GM21576 (cell line): ENCODE data around the gene SRP68.
A peak's percentile ranks its signal among the peaks of the same experiment; 100 is the strongest.
"Not testable (repeated sequence)": the region's sequence is repeated elsewhere in the genome, so short reads cannot be mapped to it uniquely, and the experiment has no call there.

Experiments
- ATAC-seq: cut with Tn5 transposase; IDR thresholded peaks from one replicate; pipeline ENCODE4 v1.9.1; 2021; ENCODE audit warnings: mild to moderate bottlenecking, moderate library complexity; ENCODE audit not compliant: unreplicated experiment

SRP68 gene

DNA sequence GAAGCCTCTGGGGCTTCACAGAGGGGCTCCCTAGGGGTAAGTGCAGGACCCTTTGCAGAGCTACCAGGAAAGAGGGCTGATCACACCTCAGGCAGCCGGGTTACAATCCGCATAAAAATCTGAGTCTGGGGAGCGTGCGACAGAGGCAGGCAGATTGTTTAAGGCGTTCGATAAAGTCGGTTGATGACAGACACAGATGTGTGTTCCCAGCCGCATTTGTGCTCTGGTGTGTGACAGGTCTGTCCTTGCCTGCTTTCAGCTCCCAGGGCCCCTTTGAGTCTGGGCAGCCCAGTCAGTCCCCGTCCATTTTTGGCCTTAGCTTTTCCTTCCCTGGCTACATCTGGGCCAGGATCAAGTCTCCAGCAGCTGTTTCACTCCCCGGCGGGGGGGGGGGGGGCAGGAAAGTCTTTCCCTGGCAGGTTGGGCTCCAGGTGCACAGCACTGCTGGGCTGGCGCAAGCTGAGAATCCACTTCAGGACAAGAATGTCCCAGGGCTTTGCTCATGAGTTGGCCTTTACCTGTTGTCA is 5.3 kb upstream of the SRP68 start:
- ATAC-seq, result no peak

DNA sequence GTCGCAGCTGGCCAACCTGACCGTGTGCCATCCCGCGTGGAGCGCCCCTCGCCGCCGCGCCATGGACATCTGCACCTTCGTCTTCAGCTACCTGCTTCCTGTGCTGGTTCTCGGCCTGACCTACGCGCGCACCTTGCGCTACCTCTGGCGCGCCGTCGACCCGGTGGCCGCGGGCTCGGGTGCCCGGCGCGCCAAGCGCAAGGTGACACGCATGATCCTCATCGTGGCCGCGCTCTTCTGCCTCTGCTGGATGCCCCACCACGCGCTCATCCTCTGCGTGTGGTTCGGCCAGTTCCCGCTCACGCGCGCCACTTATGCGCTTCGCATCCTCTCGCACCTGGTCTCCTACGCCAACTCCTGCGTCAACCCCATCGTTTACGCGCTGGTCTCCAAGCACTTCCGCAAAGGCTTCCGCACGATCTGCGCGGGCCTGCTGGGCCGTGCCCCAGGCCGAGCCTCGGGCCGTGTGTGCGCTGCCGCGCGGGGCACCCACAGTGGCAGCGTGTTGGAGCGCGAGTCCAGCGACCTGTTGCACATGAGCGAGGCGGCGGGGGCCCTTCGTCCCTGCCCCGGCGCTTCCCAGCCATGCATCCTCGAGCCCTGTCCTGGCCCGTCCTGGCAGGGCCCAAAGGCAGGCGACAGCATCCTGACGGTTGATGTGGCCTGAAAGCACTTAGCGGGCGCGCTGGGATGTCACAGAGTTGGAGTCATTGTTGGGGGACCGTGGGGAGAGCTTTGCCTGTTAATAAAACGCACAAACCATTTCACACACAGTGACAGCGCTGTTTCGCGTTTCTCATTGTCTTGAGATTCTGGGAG is 4.7 kb upstream of the SRP68 start:
- no peak for ATAC-seq

DNA sequence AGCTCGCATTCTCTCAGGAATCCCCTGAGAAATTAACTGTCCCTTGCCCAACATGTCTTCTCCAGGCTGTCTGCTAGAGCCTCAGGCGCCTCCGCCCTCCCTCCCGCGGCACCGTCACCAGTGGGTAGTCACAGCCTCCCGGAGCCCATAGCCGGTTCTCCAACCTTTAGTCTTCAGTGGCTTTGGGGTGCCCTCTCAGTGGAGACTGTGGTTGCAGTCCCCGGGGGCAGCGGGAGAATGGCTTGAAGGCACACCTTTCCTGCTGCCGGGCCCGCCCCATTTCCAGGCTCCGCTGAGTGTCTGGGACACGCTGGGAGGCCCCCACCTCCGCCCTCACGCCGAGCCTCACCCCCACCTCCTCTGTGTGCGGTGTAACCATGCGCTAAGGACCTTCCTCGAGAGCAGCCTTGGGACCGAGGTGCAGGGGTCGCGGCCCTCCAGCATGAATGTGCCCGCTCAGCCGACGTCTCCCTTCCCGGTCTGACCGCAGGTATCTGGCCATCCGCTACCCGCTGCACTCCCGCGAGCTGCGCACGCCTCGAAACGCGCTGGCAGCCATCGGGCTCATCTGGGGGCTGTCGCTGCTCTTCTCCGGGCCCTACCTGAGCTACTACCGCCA is 3.9 kb upstream of the SRP68 start:
- no peak for ATAC-seq

DNA sequence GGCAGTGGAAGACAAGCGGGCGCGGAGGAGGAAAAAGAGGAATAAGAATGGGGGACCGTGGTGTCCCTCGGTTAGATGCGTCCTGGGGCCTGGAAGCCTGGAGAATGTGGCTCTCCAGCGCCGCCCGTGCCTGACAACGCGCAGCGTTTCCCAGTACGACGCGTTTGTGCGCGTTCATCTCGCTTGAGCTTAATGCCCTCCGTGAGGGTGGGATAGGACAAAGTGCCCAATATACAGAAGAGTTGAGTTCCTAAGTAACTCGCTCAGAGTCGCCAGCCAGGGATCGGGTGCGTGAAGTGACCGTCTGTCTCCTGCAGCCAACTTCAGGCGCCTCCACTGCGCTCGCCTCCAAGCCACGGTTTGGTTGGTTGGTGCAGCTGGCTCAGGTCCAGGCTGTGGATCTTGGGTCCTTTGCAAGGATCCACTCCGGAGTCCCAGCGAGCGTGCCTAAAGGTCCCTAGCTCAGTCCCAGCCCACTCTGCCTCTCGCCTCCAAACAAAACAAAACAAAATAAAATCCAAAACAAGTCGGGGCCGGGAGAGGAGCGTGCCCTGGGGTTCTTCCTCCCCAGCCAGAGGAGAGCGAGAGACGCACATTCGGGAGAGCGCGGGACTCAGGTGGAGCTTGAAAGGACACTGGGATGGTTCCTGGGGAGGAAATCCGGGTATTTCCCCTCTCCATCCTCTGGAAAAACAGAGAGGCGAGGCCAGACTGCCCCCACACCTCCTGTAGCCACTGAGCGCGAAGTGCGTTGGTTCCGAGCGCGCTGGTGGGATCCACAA is 3.2 kb upstream of the SRP68 start:
- ATAC-seq, result no peak

DNA sequence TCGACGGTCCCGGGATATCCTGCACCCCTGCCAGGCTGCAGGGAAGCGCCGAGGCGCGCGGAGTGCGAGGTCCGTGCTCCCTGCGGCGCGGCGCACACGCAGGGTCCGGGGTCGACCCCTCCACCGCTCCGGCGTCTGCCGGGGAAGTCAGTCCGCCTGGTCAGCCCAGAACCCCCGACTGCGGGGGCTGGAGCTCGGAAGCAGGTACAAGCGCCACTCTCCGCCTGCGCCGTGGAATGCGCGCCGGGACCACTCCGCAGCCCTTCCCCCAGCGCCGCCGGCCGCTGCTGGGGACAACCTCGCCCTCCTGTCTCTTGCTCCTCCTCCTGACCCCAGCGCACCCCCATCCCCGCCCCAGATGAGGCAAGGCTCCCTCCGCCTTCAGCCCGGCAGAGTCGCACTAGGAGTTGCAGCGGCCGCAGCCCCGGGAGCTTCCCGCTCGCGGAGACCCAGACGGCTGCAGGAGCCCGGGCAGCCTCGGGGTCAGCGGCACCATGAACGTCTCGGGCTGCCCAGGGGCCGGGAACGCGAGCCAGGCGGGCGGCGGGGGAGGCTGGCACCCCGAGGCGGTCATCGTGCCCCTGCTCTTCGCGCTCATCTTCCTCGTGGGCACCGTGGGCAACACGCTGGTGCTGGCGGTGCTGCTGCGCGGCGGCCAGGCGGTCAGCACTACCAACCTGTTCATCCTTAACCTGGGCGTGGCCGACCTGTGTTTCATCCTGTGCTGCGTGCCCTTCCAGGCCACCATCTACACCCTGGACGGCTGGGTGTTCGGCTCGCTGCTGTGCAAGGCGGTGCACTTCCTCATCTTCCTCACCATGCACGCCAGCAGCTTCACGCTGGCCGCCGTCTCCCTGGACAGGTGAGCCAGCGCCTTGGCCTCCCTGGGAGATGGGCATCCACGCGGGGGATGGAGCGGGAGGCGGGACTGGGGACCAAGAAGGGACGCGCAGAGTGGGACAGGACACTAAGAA is 2.4 kb upstream of the SRP68 start, which contains the start of gene GALR2:
GALR2 (plus strand) TSS at position 392 of the 974 bp plus-strand sequence; CDS start at position 495, 103 bp downstream.
- ATAC-seq, result no peak

DNA sequence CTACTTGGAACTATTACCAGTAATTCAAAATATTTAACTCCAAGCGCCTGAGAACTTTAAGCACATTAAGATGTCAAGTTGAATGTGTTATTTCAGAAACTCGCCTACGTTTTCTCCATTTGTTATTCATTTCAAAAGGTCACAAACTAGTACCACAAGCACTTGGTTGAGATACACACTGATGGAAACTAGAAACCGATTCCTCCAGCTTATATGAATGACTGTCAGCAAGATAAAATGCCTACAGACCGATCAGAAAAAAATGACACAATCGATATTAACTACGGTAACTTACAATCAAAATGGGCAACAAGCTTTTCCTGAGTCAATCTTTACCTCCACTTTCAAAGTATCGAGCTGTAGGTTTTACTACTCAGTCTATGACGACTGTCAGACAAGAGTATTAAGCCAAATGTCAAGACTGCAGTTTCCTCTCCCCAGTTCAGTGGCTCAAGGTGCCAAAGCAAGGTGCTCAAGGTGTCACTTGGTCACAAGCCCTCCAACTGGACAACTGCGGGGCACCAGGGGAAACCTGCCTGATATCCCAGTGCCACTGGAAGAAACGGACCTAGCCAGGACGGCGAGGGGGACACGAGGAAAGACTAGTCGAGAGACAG is 678 bp downstream of the SRP68 start:
- ATAC-seq, result peak; percentile 18

DNA sequence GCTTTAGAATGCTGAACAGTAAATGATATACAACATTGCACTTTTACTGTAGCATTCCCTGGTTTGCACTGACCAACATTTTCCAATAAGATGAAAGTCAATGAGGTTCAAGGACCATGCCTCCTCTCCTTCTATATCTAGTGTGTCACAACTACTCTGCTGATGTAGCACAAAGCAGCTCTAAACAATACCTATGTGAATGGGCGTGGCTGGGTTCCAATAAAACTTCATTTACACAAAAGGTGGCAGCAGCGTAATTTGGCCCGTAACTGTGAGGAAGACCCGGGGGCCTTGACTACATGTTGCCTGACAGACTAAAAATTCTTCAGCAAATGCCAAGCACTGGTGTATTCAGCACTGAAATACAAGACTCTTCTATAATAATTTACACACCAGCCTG is 6.5 kb downstream of the SRP68 start:
- no peak for ATAC-seq

DNA sequence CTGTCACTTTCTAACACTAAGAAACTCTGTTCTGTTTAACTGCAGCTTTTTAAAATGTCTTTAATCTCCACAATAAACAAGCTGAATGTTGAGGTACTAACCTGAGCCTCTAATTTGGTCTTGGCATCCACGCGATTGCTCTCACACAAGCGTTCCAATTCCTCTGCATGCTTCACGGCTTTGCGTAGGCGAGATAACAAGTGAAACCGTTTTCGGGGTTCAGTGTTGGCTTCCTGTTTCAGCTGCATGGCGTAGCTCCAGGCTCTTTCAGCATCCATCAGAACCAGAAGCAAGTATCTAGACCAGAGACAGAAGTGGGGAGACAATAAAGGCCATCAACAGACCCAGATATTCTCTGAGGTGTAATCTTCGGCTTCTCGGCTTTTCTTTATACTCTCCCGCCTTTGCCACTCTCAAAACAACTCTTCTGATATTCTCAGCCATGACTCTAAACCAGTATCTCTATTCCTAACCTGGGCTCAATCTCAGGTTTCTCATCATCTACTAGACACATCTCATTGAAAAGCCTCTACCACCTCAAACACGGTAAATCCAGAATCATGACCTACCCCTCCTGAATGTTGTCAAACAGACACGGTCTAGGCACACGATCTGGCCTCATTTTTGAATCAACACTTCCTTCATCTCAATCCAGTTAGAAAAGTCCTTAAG is 8.3 kb downstream of the SRP68 start:
- ATAC-seq, result no peak

DNA sequence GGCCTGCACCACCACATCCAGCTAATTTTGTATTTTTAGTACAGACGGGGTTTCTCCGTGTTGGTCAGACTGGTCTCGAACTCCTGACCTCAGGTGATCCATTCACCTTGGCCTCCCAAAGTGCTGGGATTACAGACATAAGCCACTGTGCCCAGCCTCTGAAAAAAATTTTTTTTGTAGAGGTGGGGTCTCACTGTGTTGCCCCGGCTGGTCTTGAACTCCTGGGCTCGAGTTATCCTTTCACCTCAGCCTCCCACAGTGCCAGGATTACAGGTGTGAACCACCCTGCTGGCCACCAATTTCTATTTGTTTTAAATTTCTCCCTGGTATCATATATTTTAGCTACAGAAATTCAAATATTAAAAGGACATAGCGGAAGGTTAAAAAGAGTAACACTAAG is 14.1 kb downstream of the SRP68 start:
- ATAC-seq, result not testable (repeated sequence)

DNA sequence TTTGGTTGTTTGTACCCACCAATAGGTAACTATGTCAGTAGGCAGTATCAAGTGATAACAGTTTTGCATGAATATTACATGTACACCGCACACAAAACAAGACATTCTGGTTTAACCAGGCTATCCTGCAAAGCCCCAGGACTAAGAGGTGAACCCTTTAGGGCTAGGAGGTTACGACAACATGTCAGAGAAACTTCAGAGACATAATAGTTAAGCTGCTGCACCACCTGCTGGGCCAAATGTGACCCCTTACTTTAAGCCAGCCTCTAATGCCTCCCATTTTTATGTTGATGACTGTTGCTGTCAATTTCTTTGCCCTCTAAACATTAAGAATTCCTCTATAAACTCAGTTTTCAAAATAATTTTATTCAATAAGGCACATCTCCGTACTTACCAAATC is 15.4 kb downstream of the SRP68 start:
- no peak for ATAC-seq

DNA sequence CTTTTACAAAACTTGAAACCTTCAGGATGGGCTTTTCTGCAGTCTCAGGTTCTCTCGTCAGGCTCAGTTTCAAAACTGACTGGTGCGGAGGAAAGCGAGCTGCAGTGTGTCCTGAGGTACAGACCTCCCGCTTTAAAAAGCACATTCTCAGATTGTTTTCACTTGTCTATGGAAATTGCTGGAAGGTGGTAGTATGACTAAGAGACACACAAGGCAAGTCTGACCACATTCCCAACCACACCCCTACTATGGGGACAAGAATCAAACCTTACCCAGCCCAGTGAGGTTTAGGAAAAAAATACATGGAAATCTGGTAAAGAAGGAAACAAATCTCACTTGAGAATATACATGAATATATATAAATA is 18.2 kb downstream of the SRP68 start:
- no peak for ATAC-seq

DNA sequence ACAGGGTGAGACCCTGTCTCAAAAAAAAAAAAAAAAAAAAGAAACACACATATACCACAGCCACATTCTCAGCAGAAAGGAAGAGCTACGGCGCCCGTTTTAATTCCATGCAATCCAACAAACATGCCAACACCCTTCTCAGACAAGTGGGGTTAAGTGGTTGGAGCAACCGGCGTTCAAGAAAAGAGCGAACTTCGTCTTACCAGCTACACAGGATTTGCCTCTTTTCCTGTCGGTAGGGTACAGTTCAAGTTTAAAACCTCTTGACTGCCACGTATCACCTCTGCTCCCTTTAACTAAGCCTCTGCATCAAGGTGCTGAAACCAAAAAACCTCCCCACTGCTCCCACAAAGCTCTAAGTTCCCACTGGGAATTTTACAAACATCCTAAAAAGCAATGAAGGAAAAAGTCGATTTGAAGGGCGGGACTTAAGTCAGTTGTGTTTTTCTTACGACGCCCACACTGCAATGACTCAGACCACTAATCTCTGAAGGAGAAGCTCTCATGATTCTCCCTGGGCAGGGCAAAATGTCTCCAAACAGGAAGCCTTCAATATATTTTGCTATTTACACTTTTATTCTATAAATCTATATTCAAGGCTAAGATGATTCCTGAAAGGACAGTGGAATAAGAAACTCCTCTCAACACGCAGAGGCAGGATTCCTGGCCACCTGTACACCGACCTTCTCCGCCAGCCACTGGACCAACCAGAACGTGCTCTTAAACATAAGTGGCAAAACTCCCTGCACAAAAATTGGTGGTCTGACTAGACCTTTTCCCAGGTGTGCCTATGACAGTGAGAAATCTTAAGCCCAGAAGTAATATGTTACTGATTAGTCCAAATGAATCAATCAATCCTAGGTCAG is 18.8 kb downstream of the SRP68 start:
- ATAC-seq, result no peak

DNA sequence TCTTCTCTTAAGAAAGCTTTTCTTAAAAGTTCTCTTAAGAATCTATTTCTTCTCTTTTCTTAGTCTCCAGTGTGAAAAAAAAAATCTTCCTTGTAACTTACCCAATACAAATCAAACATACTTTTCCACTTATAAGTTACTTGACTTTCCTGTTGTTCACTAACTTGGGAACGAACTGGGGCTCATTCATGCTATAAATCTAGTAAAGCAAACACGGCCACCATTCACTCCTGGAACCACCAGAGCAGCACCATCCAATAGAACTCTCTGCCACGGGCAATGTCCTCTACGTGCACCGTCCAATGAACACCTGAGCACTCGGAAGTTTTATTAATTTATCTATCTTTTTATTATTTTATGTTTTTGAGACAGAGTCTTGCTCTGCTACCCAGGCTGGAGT is 20.8 kb downstream of the SRP68 start:
- no peak for ATAC-seq

DNA sequence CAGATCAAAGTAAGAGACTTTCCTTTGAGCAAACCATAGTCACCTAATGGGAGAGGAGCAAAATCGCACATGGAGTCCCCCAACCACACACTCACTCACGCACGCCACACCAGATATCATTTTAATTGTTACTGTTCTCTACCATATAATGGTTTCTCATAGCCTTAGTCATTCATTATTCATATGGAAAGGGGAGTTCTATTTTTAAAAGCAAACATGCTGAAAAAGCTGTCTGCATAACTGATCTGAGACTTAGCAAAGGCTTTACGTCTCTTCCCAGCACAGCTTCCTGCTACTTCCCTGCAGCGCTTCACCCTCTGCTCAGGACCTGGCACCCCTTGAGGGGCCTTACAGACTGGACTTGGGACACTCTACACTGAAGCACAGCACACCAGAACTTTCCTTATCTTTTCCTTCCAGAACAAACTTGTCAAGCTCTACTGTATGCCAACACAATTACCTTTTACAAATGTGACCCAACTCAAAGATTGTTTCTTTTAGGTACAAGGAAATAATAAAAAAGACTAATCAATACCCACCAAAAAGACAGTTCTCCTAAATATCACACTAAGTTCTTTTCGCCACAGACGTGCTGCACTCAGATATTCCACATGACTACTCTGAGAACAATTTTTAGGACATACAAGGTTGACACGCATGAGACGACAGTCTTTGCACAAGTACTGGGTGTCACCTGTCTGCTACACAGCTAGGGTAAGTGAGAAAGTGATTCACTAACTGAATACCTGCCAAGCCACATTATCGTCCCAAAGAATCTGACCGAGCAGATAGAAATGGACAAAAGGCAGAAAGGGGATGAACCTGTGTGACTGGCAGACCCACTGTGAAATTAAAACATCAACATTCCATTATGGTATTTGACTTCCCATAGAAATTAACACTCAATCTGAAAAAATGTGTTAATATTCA is 21.5 kb downstream of the SRP68 start:
- no peak for ATAC-seq

DNA sequence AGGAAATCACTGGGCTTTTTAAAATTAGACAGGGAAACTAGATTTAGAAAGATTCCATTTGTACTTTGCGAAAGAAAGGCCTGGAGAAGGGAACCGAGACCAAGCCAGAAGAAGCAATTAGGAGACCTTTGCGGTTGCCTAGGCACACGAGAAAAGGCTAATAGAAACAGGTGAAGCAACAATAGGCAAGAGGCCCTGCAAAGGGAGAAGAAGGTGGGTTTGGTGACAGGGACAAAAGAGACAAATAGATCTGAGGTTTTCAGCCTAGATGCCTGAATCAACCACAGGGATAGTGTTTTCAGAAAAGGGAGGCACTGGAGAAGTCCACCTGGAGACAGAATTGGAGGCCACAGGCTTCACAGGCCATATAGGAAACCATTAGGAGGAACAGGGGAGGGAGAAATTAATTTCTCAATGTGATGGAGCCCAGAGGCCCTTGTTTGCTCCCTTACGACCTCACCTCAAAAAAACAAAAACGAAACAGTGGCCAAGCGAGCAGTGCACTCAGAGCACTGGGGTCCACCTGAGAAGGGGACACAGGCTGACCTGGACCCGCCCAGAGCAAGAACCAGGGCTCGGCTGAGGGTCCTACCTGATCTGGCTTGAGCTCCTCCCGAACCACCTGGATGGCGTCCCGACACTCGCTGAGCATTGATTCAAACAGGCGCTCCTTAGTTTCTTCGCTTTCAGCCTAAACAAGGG is 22.3 kb downstream of the SRP68 start:
- ATAC-seq, result no peak

DNA sequence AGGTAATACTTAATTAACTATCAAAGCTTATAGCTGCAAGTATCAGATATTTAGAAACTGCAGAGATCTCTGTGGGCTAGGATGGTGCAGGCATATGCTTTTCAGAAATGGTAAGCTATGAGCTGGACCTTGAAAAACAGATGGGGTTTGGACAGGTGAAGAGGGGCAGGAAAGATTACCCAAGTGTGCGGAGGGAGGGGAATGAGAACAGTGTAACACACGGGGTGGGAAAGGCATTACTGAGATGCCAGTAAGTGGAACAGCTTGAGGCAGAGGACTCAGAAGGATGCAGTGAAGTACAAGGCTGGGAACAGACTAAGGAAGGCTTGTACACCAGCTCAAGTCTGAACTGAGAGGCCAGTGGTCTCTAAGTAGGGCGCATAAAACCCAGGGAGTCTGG is 23.1 kb downstream of the SRP68 start:
- ATAC-seq, result no peak

DNA sequence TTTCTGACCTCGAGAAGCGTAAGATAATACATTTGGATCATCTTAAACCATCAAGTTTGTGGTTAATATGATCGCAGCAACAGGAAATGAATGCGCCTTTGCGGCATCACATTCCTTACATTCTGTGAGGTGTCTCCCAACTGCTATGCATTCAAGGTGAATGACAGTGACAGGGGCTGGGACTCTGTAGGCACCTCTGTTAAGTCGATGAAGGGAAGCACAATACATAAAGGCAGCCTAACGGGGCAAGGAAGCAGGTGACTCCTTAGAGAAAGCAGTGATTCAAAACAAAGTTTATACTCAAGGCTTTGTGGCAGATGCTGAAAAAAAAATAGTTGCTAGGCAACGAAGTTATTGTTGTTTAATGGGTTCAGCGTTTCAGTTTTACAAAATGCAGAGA is 23.6 kb downstream of the SRP68 start:
- ATAC-seq, result no peak
